Astrocyte of the cerebellum (primary cell): ENCODE results near the gene APIP.

Experiments
- DNase-seq: peaks from one replicate; pipeline ENCODE4 v3.0.0-alpha.2; 2011; ENCODE audit warnings: low read depth
- H3K4me3 ChIP-seq: 2 replicates; pipeline ENCODE4 v1.5.1; 2011; ENCODE audit warnings: mild to moderate bottlenecking, low read depth, low read length, moderate library complexity
- CTCF ChIP-seq: IDR thresholded peaks from 2 replicates; pipeline ENCODE4 v1.5.1; 2012; ENCODE audit warnings: low read length, low read depth, moderate library complexity, mild to moderate bottlenecking; ENCODE audit errors: missing control alignments
- in situ Hi-C: cut with HindIII; loops from 2 replicates; pipeline ENCODE4 v1.10.0; 2017; ENCODE audit warnings: low sequenced_read_pairs

Gene APIP

GRCh38 chr11:34916015-34916842, at the start of gene APIP, which contains the start of gene PDHX:
Gene APIP (minus strand): TSS chr11:34916379. CDS start chr11:34916284, 95 bp downstream.
Gene PDHX (plus strand): TSS chr11:34916618. CDS start chr11:34916656, 38 bp downstream.
- TF ChIP-seq CTCF, result no peak
- peak within 1 kb of the TSS; percentile 84 for H3K4me3 ChIP-seq
- in situ Hi-C loops, result no loop called here
- DNase-seq, result peak; percentile 98

GRCh38 chr11:34964610-34965331, 48.6 kb upstream of the APIP start:
- TF ChIP-seq CTCF, result no peak
- DNase-seq, result no peak
- H3K4me3 ChIP-seq, result no peak overlapping the region
- in situ Hi-C loops, result no loop called here

- DNase-seq, result no peak
- no peak overlapping the region for H3K4me3 ChIP-seq
- TF ChIP-seq CTCF, result no peak
- in situ Hi-C loops, result no loop called here
These were observed 47.2 kb upstream of the APIP start for GRCh38 chr11:34963351-34963750.

GRCh38 chr11:34962034-34962433, 45.9 kb upstream of the APIP start:
- H3K4me3 ChIP-seq, result no peak overlapping the region
- DNase-seq, result no peak
- TF ChIP-seq CTCF, result no peak
- in situ Hi-C loops, result no loop called here

GRCh38 chr11:34960277-34960676, 44.1 kb upstream of the APIP start:
- in situ Hi-C loops, result no loop called here
- no peak for DNase-seq
- H3K4me3 ChIP-seq, result no peak overlapping the region
- TF ChIP-seq CTCF, result no peak

- in situ Hi-C loops, result no loop called here
- TF ChIP-seq CTCF, result no peak
- H3K4me3 ChIP-seq, result no peak overlapping the region
- no peak for DNase-seq
These were observed 43.6 kb upstream of the APIP start for GRCh38 chr11:34959770-34960169.
